Fibroblast of pulmonary artery (primary cell): ENCODE measurements around the gene LIN52.
A peak's percentile ranks its signal among the peaks of the same experiment; 100 is the strongest.

Experiments used
- DNase-seq: peaks from one replicate; pipeline ENCODE4 v3.0.0-alpha.2; 2010; ENCODE audit warnings: low read depth
- H3K4me3 ChIP-seq: replicated peaks from 2 replicates; pipeline ENCODE4 v1.5.1; 2011; ENCODE audit warnings: low read depth, mild to moderate bottlenecking, control low read depth, low read length, moderate library complexity
- TF ChIP-seq, protein P1 (sequence below): IDR thresholded peaks from 2 replicates; pipeline ENCODE4 v1.5.1; 2011; ENCODE audit warnings: mild to moderate bottlenecking, control low read depth, low read length, inconsistent platforms; ENCODE audit errors: missing control alignments

The LIN52 gene, protein sequence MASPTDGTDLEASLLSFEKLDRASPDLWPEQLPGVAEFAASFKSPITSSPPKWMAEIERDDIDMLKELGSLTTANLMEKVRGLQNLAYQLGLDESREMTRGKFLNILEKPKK

GRCh38 chr14:74084277-74085046, at the start of gene LIN52, which contains the start of gene ALDH6A1:
TSS of gene LIN52 (plus strand) at chr14:74084956. CDS start at chr14:74084975, 19 bp downstream.
TSS of gene ALDH6A1 (minus strand) at chr14:74084453. CDS start at chr14:74084394, 59 bp downstream.
- TF ChIP-seq, protein P1, sequence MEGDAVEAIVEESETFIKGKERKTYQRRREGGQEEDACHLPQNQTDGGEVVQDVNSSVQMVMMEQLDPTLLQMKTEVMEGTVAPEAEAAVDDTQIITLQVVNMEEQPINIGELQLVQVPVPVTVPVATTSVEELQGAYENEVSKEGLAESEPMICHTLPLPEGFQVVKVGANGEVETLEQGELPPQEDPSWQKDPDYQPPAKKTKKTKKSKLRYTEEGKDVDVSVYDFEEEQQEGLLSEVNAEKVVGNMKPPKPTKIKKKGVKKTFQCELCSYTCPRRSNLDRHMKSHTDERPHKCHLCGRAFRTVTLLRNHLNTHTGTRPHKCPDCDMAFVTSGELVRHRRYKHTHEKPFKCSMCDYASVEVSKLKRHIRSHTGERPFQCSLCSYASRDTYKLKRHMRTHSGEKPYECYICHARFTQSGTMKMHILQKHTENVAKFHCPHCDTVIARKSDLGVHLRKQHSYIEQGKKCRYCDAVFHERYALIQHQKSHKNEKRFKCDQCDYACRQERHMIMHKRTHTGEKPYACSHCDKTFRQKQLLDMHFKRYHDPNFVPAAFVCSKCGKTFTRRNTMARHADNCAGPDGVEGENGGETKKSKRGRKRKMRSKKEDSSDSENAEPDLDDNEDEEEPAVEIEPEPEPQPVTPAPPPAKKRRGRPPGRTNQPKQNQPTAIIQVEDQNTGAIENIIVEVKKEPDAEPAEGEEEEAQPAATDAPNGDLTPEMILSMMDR: no peak
- H3K4me3 ChIP-seq: peak within 1 kb of the TSS; percentile 85
- peak; percentile 100 for DNase-seq

- H3K4me3 ChIP-seq: no peak overlapping the region
- TF ChIP-seq, protein P1: no peak
- peak; percentile 30 for DNase-seq
Measured at GRCh38 chr14:74035556-74035955, 49.2 kb upstream of the LIN52 start.

- TF ChIP-seq, protein P1: peak; percentile 64
- DNase-seq: peak; percentile 78
- no peak overlapping the region for H3K4me3 ChIP-seq
Measured at GRCh38 chr14:74038020-74038859, 46.5 kb upstream of the LIN52 start.

DNA sequence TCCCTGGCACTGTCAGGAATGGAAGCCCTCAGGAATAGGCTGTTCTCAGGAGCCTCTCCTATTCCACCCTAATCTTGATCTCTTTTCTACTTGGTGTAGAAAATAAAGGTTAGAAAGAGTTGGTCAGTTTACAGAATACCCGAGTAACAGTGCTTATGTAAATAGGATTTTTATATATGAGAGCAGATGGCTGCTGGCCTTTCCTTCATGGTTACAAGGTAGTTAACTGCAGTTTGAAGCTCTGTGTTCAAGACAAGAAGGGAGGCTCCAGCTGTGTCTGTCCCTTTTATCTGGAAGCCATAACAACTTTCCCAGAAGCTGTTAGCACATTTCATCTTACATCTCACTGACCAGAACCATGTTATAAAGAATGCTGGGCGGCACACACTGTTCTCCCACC, 42.5 kb upstream of the LIN52 start:
- no peak for DNase-seq
- TF ChIP-seq, protein P1: no peak
- H3K4me3 ChIP-seq: no peak overlapping the region

GRCh38 chr14:74045522-74045921, 39.2 kb upstream of the LIN52 start:
- DNase-seq: no peak
- H3K4me3 ChIP-seq: no peak overlapping the region
- TF ChIP-seq, protein P1: no peak

DNA sequence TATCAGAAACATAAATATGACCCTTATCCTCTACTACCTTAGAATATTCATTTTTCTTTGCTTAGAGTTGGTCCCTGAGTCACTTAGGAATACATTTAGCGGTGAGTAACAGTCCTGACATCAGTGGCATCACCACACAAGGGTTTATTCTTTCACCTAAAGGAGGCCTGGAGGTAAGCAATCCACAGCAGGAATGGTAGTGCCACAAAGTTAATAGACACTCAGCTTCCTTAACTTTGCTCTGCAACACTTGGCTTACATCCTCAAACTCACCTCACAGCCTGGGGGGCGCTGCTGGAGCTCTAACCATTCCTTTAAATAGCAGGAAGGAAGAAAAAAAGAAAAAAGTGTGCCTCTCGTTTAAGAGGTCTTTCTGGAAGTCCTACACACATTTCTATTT, 36.5 kb upstream of the LIN52 start:
- no peak for DNase-seq

More for the DNA sequence above, 36.5 kb upstream of the LIN52 start:
- TF ChIP-seq, protein P1: no peak
- H3K4me3 ChIP-seq: no peak overlapping the region
